HCT116 (cell line): ENCODE data around the gene WHRN.

Experiments
- CTCF ChIP-seq, 3 experiments: fragments of 200-600 bp in 1 of 3; sonication (generic) in 1 of 3; IDR thresholded peaks in 2 of 3; conservative IDR thresholded peaks in 1 of 3; 2 replicates each; pipeline ENCODE4 v1.5.1; 2012 to 2017; ENCODE audit warnings: low read depth in 2 of 3, low read length in 2 of 3, antibody characterized with exemption in 1 of 3, borderline replicate concordance in 1 of 3, control low read depth in 1 of 3, mild to moderate bottlenecking in 1 of 3, mixed read lengths in 1 of 3, mixed run types in 1 of 3, moderate library complexity in 1 of 3; ENCODE audit not compliant: insufficient read depth in 1 of 3
- EZH2 ChIP-seq: fragments of 200-600 bp; sonication (generic); IDR thresholded peaks from 2 replicates; pipeline ENCODE4 v1.6.1; 2017; ENCODE audit warnings: antibody characterized with exemption, mixed run types
- POLR2A ChIP-seq: IDR thresholded peaks from 2 replicates; pipeline ENCODE4 v1.7.0; 2011; ENCODE audit warnings: borderline replicate concordance; ENCODE audit not compliant: insufficient read depth, insufficient read length; ENCODE audit errors: extremely low read depth
- RAD21 ChIP-seq: IDR thresholded peaks from 2 replicates; pipeline ENCODE4 v1.6.1; 2012; ENCODE audit warnings: low read depth, mild to moderate bottlenecking
- REST ChIP-seq: IDR thresholded peaks from 2 replicates; pipeline ENCODE4 v1.6.1; 2012; ENCODE audit warnings: low read depth

GRCh38 chr9:114469091-114469853 lies 36.0 kb downstream of the WHRN start:
- TF ChIP-seq REST (no peak), CTCF (IDR thresholded peaks at IDR 0.05 in 2 of 3, conservative IDR thresholded peaks at IDR 0.05 in 1 of 3; ENCODE audit: borderline replicate concordance in 1 of 3, insufficient read depth in 1 of 3, low read depth in 2 of 3, low read length in 2 of 3) (no peak), RAD21 (no peak), EZH2 (no peak), POLR2A (no peak)
